NCI-H1105 treated with DMSO at 0.1 percent for 48 hours (cell line): ENCODE data around the gene ZNF599.
A peak's percentile ranks its signal among the peaks of the same experiment; 100 is the strongest.

Experiments used
- DNase-seq: peaks from one replicate; lab custom pipeline; 2025; lab: John Stamatoyannopoulos, UW

Gene ZNF599

GRCh38 chr19:34744896-34745690, 27.9 kb downstream of the ZNF599 start:
- DNase-seq, result no peak

GRCh38 chr19:34734537-34735103, 38.4 kb downstream of the ZNF599 start:
- DNase-seq, result peak; percentile 54

- DNase-seq, result peak; percentile 88
Observed at GRCh38 chr19:34733746-34734536, 39.1 kb downstream of the ZNF599 start, which contains the start of gene ZNF181. Gene ZNF181 (plus strand): TSS chr19:34734243. CDS start chr19:34735038, 795 bp downstream.

- peak; percentile 48 for DNase-seq
Observed at GRCh38 chr19:34733266-34733745, 39.7 kb downstream of the ZNF599 start.

- no peak for DNase-seq
Observed at GRCh38 chr19:34732612-34733211, 40.3 kb downstream of the ZNF599 start.

GRCh38 chr19:34731964-34732363, 41.1 kb downstream of the ZNF599 start:
- no peak for DNase-seq

- no peak for DNase-seq
Observed at GRCh38 chr19:34731019-34731829, 41.8 kb downstream of the ZNF599 start.

- no peak for DNase-seq
Observed at GRCh38 chr19:34725400-34725799, 47.6 kb downstream of the ZNF599 start.

- no peak for DNase-seq
Observed at GRCh38 chr19:34722353-34722752, 50.7 kb downstream of the ZNF599 start.

GRCh38 chr19:34715357-34715756, 57.7 kb downstream of the ZNF599 start:
- no peak for DNase-seq

- DNase-seq, result no peak
Observed at GRCh38 chr19:34713262-34713637, 59.8 kb downstream of the ZNF599 start.

- DNase-seq, result peak; percentile 75
Observed at GRCh38 chr19:34712395-34713261, 60.4 kb downstream of the ZNF599 start.

- DNase-seq, result no peak
Observed at GRCh38 chr19:34711890-34712289, 61.1 kb downstream of the ZNF599 start.
